ENCODE measurements around the gene RAB32. TPM values are rescaled to one million over a fixed set of nuclear protein-coding genes. Genes with fewer than 3 reads are reported as not detected.
"Not testable (repeated sequence)": the region's sequence is repeated elsewhere in the genome, so short reads cannot be mapped to it uniquely, and the experiment has no call there.

RAB32 gene
- total and polyA plus RNA-seq, 5 donors from 2014 or later, result 0.25 to 1.4 (median 1.0) TPM

DNA sequence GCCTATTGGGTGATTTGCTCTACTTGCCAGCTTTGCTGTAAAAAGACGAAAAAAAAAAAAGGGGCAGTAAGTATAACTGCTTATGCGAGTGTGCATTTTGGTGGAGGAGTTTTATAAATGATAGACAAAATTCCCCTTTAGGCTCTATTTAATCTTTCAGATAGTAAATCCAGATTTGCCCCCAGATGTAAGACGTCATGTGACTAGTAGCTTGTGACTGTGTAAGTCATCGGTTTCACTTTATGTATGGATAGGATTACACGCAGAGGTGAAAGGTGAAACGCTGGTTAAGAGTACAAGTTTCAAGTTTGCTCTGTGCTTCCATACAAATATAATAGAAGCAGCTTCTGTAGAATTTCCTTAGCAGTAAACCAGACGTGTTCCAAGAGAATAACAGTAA is 7.9 kb downstream of the RAB32 start:
- no peaks in the 10 kb centered on the region for H3K9me3 Mint-ChIP-seq
- no peaks in the 10 kb centered on the region for H3K36me3 Mint-ChIP-seq
- no peak overlapping the region for H3K4me3 ChIP-seq (ENCODE audit: low read depth, low read length)
- no peak for DNase-seq
- H3K27ac Mint-ChIP-seq, result no peak overlapping the region
- H3K36me3 ChIP-seq (ENCODE audit: control insufficient read depth, insufficient read depth, low read length), result no peaks in the 10 kb centered on the region
- H3K27me3 ChIP-seq (ENCODE audit: control insufficient read depth, insufficient read depth, low read length), result no peaks in the 10 kb centered on the region
- H3K4me1 ChIP-seq (ENCODE audit: control insufficient read depth, insufficient read depth, low read length, poor library complexity, severe bottlenecking), result no peaks in the 10 kb centered on the region
- H3K4me3 Mint-ChIP-seq, result no peak overlapping the region
- H3K27me3 Mint-ChIP-seq, result no peaks in the 10 kb centered on the region
- no peak for ATAC-seq (ENCODE audit: low read depth in 2 of 2)
- H3K9me3 ChIP-seq (ENCODE audit: control insufficient read depth in 2 of 2, low read length in 2 of 2), result no peaks in the 10 kb centered on the region
- H3K4me1 Mint-ChIP-seq, result no peaks in the 10 kb centered on the region
- no peak overlapping the region for H3K27ac ChIP-seq (ENCODE audit: insufficient read depth, low read length, poor library complexity, severe bottlenecking)

DNA sequence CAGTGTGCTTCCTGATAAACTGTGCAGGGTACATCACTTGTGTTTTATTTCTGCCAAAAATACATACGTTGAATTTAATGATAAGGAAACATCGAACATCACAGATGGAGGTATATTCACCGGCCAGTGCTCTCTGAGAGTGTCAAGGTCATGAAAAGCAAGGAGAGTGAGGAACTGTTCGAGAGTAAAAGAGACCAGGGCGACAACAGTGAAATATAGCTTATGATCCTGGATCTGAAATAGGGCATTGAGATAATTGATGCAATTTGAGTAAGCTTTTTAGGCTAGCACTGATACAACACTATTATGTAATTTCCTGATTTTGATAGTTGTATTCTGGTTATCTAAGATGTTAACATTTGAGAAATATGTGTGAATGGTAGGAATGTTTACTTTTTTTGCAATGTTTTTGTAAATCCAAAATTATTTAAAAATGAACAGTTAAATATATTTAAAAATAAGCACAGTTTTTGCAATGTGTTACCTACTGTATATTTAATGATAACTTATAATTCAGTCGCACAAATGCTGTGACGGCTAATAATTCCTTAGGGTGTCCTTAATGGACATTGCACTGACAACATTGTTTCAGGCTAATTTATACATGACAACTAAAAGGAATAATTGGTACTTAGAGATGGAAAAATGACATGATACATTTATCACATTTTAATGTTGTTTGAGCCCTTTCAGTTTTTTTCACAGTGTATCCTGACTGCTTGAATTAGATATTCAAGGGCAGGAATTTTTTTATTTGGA is 9.9 kb downstream of the RAB32 start:
- no peak overlapping the region for H3K27ac ChIP-seq (ENCODE audit: insufficient read depth, low read length, poor library complexity, severe bottlenecking)
- H3K27ac Mint-ChIP-seq, result no peak overlapping the region
- DNase-seq (no peak), ATAC-seq (ENCODE audit: low read depth in 2 of 2) (no peak)
- no peaks in the 10 kb centered on the region for H3K4me1 ChIP-seq (ENCODE audit: control insufficient read depth, insufficient read depth, low read length, poor library complexity, severe bottlenecking)
- no peaks in the 10 kb centered on the region for H3K27me3 ChIP-seq (ENCODE audit: control insufficient read depth, insufficient read depth, low read length)
- no peaks in the 10 kb centered on the region for H3K36me3 Mint-ChIP-seq
- H3K4me3 Mint-ChIP-seq, result no peak overlapping the region
- no peaks in the 10 kb centered on the region for H3K9me3 Mint-ChIP-seq
- H3K36me3 ChIP-seq (ENCODE audit: control insufficient read depth, insufficient read depth, low read length), result no peaks in the 10 kb centered on the region
- no peaks in the 10 kb centered on the region for H3K4me1 Mint-ChIP-seq
- no peaks in the 10 kb centered on the region for H3K9me3 ChIP-seq (ENCODE audit: control insufficient read depth in 2 of 2, low read length in 2 of 2)
- H3K4me3 ChIP-seq (ENCODE audit: low read depth, low read length), result no peak overlapping the region
- no peaks in the 10 kb centered on the region for H3K27me3 Mint-ChIP-seq

DNA sequence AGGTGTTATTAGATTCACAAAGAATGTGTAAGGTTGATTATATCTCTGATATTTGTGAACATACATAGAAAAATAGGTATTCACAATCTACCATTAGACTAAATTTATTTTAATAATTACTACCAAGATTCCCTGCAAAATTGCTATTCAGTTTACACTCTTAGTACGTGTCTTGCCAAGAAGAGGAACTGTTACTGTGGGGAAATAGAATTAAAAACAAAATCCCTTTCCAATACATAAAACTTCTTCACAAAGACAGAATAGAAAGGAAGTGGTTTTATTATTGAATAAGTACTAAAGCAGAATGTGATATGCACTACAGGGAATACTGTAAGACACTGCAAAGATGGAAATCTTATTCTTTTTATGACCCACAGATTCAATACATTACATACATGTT is 17.0 kb downstream of the RAB32 start:
- no peak for ATAC-seq (ENCODE audit: low read depth in 2 of 2)
- no peak overlapping the region for H3K4me3 ChIP-seq (ENCODE audit: low read depth, low read length)
- no peaks in the 10 kb centered on the region for H3K36me3 Mint-ChIP-seq
- H3K27ac ChIP-seq (ENCODE audit: insufficient read depth, low read length, poor library complexity, severe bottlenecking), result no peak overlapping the region
- no peaks in the 10 kb centered on the region for H3K4me1 Mint-ChIP-seq
- no peaks in the 10 kb centered on the region for H3K27me3 Mint-ChIP-seq
- no peaks in the 10 kb centered on the region for H3K4me1 ChIP-seq (ENCODE audit: control insufficient read depth, insufficient read depth, low read length, poor library complexity, severe bottlenecking)
- no peak overlapping the region for H3K27ac Mint-ChIP-seq
- peaks cover 0 to under 1% (median 0%) of the 10 kb centered on the region in 7 donors for H3K9me3 Mint-ChIP-seq
- H3K4me3 Mint-ChIP-seq, result no peak overlapping the region
- H3K27me3 ChIP-seq (ENCODE audit: control insufficient read depth, insufficient read depth, low read length), result no peaks in the 10 kb centered on the region
- H3K36me3 ChIP-seq (ENCODE audit: control insufficient read depth, insufficient read depth, low read length), result no peaks in the 10 kb centered on the region
- no peak for DNase-seq
- H3K9me3 ChIP-seq (ENCODE audit: control insufficient read depth in 2 of 2, low read length in 2 of 2), result no peaks in the 10 kb centered on the region

DNA sequence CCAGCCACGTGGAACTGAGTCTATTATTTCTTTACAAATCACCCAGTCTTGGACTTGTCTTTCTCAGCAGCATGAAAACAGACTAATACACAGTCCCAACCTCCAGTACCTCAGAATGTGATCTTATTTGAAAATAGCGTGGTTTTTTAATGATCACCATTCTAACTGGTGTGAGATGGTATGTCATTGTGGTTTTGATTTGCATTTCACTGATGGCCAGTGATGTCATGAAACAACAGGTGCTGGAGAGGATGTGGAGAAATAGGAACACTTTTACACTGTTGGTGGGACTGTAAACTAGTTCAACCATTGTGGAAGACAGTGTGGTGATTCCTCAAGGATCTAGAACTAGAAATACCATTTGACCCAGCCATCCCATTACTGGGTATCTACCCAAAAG is 23.0 kb downstream of the RAB32 start:
- not testable (repeated sequence) for H3K27me3 ChIP-seq (ENCODE audit: control insufficient read depth, insufficient read depth, low read length); H3K27ac Mint-ChIP-seq; H3K27ac ChIP-seq (ENCODE audit: insufficient read depth, low read length, poor library complexity, severe bottlenecking); H3K36me3 Mint-ChIP-seq; H3K9me3 ChIP-seq (ENCODE audit: control insufficient read depth in 2 of 2, low read length in 2 of 2); H3K4me3 ChIP-seq (ENCODE audit: low read depth, low read length); H3K36me3 ChIP-seq (ENCODE audit: control insufficient read depth, insufficient read depth, low read length); H3K9me3 Mint-ChIP-seq; H3K4me3 Mint-ChIP-seq; DNase-seq; ATAC-seq (ENCODE audit: low read depth in 2 of 2); H3K27me3 Mint-ChIP-seq; H3K4me1 ChIP-seq (ENCODE audit: control insufficient read depth, insufficient read depth, low read length, poor library complexity, severe bottlenecking); H3K4me1 Mint-ChIP-seq

DNA sequence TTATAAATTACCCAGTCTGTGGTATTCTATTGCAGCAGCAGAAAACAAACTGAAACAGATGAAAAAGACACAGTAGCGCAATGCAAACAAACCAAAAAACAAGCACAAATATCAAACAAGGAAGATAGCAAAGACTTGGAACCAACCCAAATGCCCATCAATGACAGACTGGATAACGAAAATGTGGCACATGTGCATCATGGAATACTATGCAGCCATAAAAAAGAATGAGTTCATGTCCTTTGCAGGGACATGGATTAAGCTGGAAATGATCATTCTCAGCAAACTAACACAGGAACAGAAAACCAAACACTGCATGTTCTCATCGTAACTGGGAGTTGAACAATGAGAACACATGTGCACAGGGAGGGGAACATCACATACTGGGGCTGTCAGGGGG is 25.0 kb downstream of the RAB32 start:
- H3K27ac ChIP-seq (ENCODE audit: insufficient read depth, low read length, poor library complexity, severe bottlenecking); H3K4me3 Mint-ChIP-seq; H3K27me3 Mint-ChIP-seq; H3K36me3 ChIP-seq (ENCODE audit: control insufficient read depth, insufficient read depth, low read length); H3K9me3 ChIP-seq (ENCODE audit: control insufficient read depth in 2 of 2, low read length in 2 of 2); H3K36me3 Mint-ChIP-seq; ATAC-seq (ENCODE audit: low read depth in 2 of 2); H3K4me3 ChIP-seq (ENCODE audit: low read depth, low read length); DNase-seq; H3K4me1 ChIP-seq (ENCODE audit: control insufficient read depth, insufficient read depth, low read length, poor library complexity, severe bottlenecking); H3K27ac Mint-ChIP-seq; H3K27me3 ChIP-seq (ENCODE audit: control insufficient read depth, insufficient read depth, low read length); H3K4me1 Mint-ChIP-seq: not testable (repeated sequence)
- H3K9me3 Mint-ChIP-seq, result peaks cover 0 to 12% (median 7%) of the 10 kb centered on the region in 7 donors

DNA sequence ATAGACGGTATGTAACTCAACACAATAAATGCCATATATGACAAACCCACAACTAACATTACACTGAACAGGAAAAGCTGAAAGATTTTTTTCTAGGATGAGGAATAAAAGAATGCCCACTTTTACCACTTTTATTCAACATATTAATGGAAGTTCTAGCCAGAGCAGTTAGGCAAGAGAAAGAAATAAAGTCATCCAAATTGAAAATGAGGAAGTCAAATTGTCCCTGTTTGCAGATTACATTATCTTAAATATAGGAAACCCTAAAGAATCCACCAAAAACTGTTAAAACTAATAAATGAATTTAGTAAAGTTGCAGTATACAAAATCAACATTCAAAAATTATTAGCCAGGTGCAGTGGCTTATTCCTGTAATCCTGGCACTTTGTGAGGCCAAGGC is 30.6 kb downstream of the RAB32 start:
- Mint-ChIP-seq H3K27ac (no peak overlapping the region), H3K4me3 (no peak overlapping the region), H3K4me1 (no peaks in the 10 kb centered on the region), H3K36me3 (no peaks in the 10 kb centered on the region), H3K27me3 (no peaks in the 10 kb centered on the region), H3K9me3 (peaks cover 0 to 14% (median 8%) of the 10 kb centered on the region in 7 donors)
- Histone ChIP-seq H3K9me3 (ENCODE audit: control insufficient read depth in 2 of 2, low read length in 2 of 2) (no peaks in the 10 kb centered on the region), H3K4me3 (ENCODE audit: low read depth, low read length) (no peak overlapping the region), H3K27ac (ENCODE audit: insufficient read depth, low read length, poor library complexity, severe bottlenecking) (no peak overlapping the region), H3K27me3 (ENCODE audit: control insufficient read depth, insufficient read depth, low read length) (no peaks in the 10 kb centered on the region), H3K36me3 (ENCODE audit: control insufficient read depth, insufficient read depth, low read length) (no peaks in the 10 kb centered on the region), H3K4me1 (ENCODE audit: control insufficient read depth, insufficient read depth, low read length, poor library complexity, severe bottlenecking) (no peaks in the 10 kb centered on the region)
- ATAC-seq (ENCODE audit: low read depth in 2 of 2), result no peak
- DNase-seq, result no peak

DNA sequence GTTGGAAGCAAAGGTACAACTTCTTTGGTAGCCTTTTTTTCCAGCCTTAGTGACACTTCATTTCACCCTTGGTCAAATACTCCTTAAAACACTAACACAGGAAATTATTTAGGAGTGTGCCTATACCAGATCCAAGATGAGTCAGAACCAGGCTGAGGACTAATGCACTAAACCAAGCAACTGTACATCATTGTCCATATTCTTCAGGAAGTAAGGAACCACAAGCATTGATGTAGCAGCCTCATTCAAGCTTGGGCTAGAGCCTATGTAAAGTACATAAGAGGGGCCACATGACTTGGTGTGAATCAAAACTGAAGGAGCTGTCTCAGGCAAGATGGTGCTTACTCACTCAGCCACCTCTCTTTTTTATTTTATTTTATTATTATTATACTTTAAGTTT is 34.4 kb downstream of the RAB32 start:
- Mint-ChIP-seq H3K4me3 (no peak overlapping the region), H3K9me3 (peaks cover 0 to 15% (median 3%) of the 10 kb centered on the region in 7 donors), H3K27me3 (no peaks in the 10 kb centered on the region), H3K36me3 (no peaks in the 10 kb centered on the region), H3K27ac (no peak overlapping the region), H3K4me1 (no peaks in the 10 kb centered on the region)
- no peaks in the 10 kb centered on the region for H3K9me3 ChIP-seq (ENCODE audit: control insufficient read depth in 2 of 2, low read length in 2 of 2)
- ATAC-seq (ENCODE audit: low read depth in 2 of 2) (no peak), DNase-seq (no peak)
- H3K36me3 ChIP-seq (ENCODE audit: control insufficient read depth, insufficient read depth, low read length), result no peaks in the 10 kb centered on the region
- no peaks in the 10 kb centered on the region for H3K27me3 ChIP-seq (ENCODE audit: control insufficient read depth, insufficient read depth, low read length)
- H3K27ac ChIP-seq (ENCODE audit: insufficient read depth, low read length, poor library complexity, severe bottlenecking), result no peak overlapping the region
- no peak overlapping the region for H3K4me3 ChIP-seq (ENCODE audit: low read depth, low read length)
- no peaks in the 10 kb centered on the region for H3K4me1 ChIP-seq (ENCODE audit: control insufficient read depth, insufficient read depth, low read length, poor library complexity, severe bottlenecking)

DNA sequence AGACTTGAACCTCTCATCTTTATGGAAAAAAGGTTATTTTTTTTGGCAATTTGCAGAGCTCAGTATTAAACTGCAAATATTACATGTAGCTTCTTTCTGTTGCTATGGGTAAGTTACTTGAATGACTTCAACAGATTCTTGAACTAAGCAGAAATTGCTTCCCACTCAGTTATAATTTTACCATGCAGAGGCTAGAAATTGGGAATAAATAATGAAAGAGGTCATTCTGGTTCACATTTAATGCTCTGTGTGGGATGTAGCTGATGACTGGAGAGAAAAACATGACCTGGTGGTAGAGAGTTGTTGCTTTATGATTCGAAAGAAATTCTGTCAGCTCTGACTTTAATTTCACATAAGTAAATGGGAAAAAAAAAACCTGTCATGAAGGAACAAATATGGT is 38.3 kb downstream of the RAB32 start:
- no peak for DNase-seq
- no peak overlapping the region for H3K4me3 Mint-ChIP-seq

More for the DNA sequence above, 38.3 kb downstream of the RAB32 start:
- H3K27ac ChIP-seq (ENCODE audit: insufficient read depth, low read length, poor library complexity, severe bottlenecking), result no peak overlapping the region
- no peaks in the 10 kb centered on the region for H3K36me3 Mint-ChIP-seq
- H3K4me3 ChIP-seq (ENCODE audit: low read depth, low read length), result no peak overlapping the region
- ATAC-seq (ENCODE audit: low read depth in 2 of 2), result no peak
- peaks cover 0 to 6% (median 0%) of the 10 kb centered on the region in 7 donors for H3K9me3 Mint-ChIP-seq
- no peaks in the 10 kb centered on the region for H3K9me3 ChIP-seq (ENCODE audit: control insufficient read depth in 2 of 2, low read length in 2 of 2)
- H3K27ac Mint-ChIP-seq, result no peak overlapping the region
- H3K27me3 Mint-ChIP-seq, result no peaks in the 10 kb centered on the region
- no peaks in the 10 kb centered on the region for H3K36me3 ChIP-seq (ENCODE audit: control insufficient read depth, insufficient read depth, low read length)
- H3K27me3 ChIP-seq (ENCODE audit: control insufficient read depth, insufficient read depth, low read length), result no peaks in the 10 kb centered on the region
- no peaks in the 10 kb centered on the region for H3K4me1 ChIP-seq (ENCODE audit: control insufficient read depth, insufficient read depth, low read length, poor library complexity, severe bottlenecking)
- H3K4me1 Mint-ChIP-seq, result no peaks in the 10 kb centered on the region

All from CD4-positive, CD25-positive, alpha-beta regulatory T cell (primary cell).